HepG2 (cell line): ENCODE measurements around the gene MUC22. TPM values are rescaled to one million over a fixed set of nuclear protein-coding genes. Genes with fewer than 3 reads are reported as not detected.

ENCODE experiments used
- ATAC-seq: fragments of 200-7000 bp; cut with Tn5 transposase; 3 replicates; pipeline ENCODE4 v1.9.1; 2020; ENCODE audit warnings: mild to moderate bottlenecking, moderate library complexity
- BruUV-seq: library from RNA; stranded (reverse); fragments of 400-500 nt; replicated peaks from 2 replicates; lab custom pipeline; 2021; lab: Mats Ljungman, UMichigan
- CTCF ChIA-PET: fragments of 300-600 bp; formaldehyde crosslinking; extraction: SDS; loops from one replicate; lab custom pipeline; 2021; ENCODE audit warnings: low total read pairs, inconsistent platforms, low intra/inter-chr PET ratio; lab: Yijun Ruan, JAX
- POLR2A ChIA-PET: fragments of 350-600 bp; sonication (Branson Sonifier 250); formaldehyde crosslinking; loops from one replicate; lab custom pipeline; 2020; ENCODE audit warnings: antibody characterized with exemption, inconsistent platforms; lab: Yijun Ruan, JAX
- DNase-seq: peaks from one replicate; pipeline ENCODE4 v3.0.0-alpha.2; 2015; ENCODE audit warnings: low spot score
- FAIRE-seq: peaks from 3 replicates; lab custom pipeline; 2011; peaks lifted over from hg19 to GRCh38; lab: Jason Lieb, UNC
- H2AFZ ChIP-seq: one replicate; pipeline ENCODE4 v1.6.1; 2011; ENCODE audit warnings: low read length, inconsistent platforms
- H3K27ac ChIP-seq: fragments of 300-600 bp; 3 replicates; pipeline ENCODE4 v1.8.0; 2011; ENCODE audit warnings: mixed run types, mild to moderate bottlenecking, mixed read lengths, low read length, inconsistent platforms; ENCODE audit not compliant: insufficient read depth; ENCODE audit errors: extremely low read length
- H3K27me3 ChIP-seq, 2 experiments: fragments of 200-600 bp in 1 of 2; 2 replicates in 1 of 2; 3 replicates in 1 of 2; pipeline versions ENCODE4 v1.6.0 to v1.8.0; 2011; ENCODE audit warnings: low read length in 2 of 2, mild to moderate bottlenecking in 2 of 2, moderate library complexity in 2 of 2, inconsistent platforms in 1 of 2; ENCODE audit not compliant: insufficient read depth in 2 of 2, control insufficient read depth in 1 of 2
- H3K36me3 ChIP-seq, 2 experiments: fragments of 200-600 bp in 1 of 2; replicated peaks in 1 of 2; 2 replicates in 1 of 2; 3 replicates in 1 of 2; pipeline versions ENCODE4 v1.5.1 to v1.8.0; 2011; ENCODE audit warnings: low read length in 2 of 2, inconsistent platforms in 1 of 2; ENCODE audit not compliant: insufficient read depth in 2 of 2, control insufficient read depth in 1 of 2
- H3K4me1 ChIP-seq: 2 replicates; pipeline ENCODE4 v1.5.1; 2012; ENCODE audit warnings: low read length, inconsistent platforms; ENCODE audit not compliant: insufficient read depth
- H3K4me2 ChIP-seq: 2 replicates; pipeline ENCODE4 v1.6.0; 2011; ENCODE audit warnings: low read depth, low read length, inconsistent platforms
- H3K4me3 ChIP-seq, 3 experiments: fragments of 200-600 bp in 1 of 3; sonication (generic), shearing (Covaris generic) in 1 of 3; replicated peaks in 1 of 3; 2 replicates each; pipeline ENCODE4 v1.5.1; 2011 to 2016; ENCODE audit warnings: low read length in 3 of 3, inconsistent platforms in 2 of 3, low read depth in 2 of 3, mild to moderate bottlenecking in 2 of 3, control low read depth in 1 of 3, mixed read lengths in 1 of 3; ENCODE audit not compliant: insufficient read depth in 1 of 3
- H3K79me2 ChIP-seq: one replicate; pipeline ENCODE4 v1.6.1; 2011; ENCODE audit warnings: low read length, inconsistent platforms; ENCODE audit not compliant: insufficient read depth
- H3K9ac ChIP-seq: 2 replicates; pipeline ENCODE4 v1.6.0; 2011; ENCODE audit warnings: mild to moderate bottlenecking, low read depth, low read length, inconsistent platforms; ENCODE audit not compliant: insufficient read depth
- H3K9me3 ChIP-seq: 2 replicates; pipeline ENCODE4 v1.5.1; 2012; ENCODE audit warnings: mild to moderate bottlenecking, low read length
- H4K20me1 ChIP-seq: 2 replicates; pipeline ENCODE4 v1.6.0; 2011; ENCODE audit warnings: inconsistent platforms, mild to moderate bottlenecking, low read length, moderate library complexity; ENCODE audit not compliant: insufficient read depth
- NR1H2 ChIP-seq: sonication (generic); formaldehyde crosslinking; IDR thresholded peaks from 2 replicates; pipeline ENCODE4 v1.8.1; 2022; ENCODE audit warnings: low read depth, missing genetic modification reagents, borderline replicate concordance
- RFXANK ChIP-seq: IDR thresholded peaks from 2 replicates; pipeline ENCODE4 v1.6.1; 2016
- SOX13 ChIP-seq, 3 experiments: fragments of 450-650 bp in 1 of 3; sonication (generic) in 1 of 3; formaldehyde crosslinking in 1 of 3; IDR thresholded peaks in 2 of 3; conservative IDR thresholded peaks in 1 of 3; 2 replicates each; pipeline versions ENCODE4 v1.5.0 to v1.6.1; 2016 to 2020; ENCODE audit warnings: antibody characterized with exemption in 1 of 3, mild to moderate bottlenecking in 1 of 3, missing compliant biosample characterization in 1 of 3, missing genetic modification reagents in 1 of 3, moderate library complexity in 1 of 3
- ZBTB7B ChIP-seq: sonication (generic); formaldehyde crosslinking; IDR thresholded peaks from 2 replicates; pipeline ENCODE4 v1.4.0; 2020; ENCODE audit warnings: missing genetic modification reagents
- ZMYM4 ChIP-seq: sonication (generic); formaldehyde crosslinking; IDR thresholded peaks from 2 replicates; pipeline ENCODE4 v1.8.1; 2023; ENCODE audit warnings: mild to moderate bottlenecking, missing genetic modification reagents
- ZNF20 ChIP-seq: sonication (generic); formaldehyde crosslinking; IDR thresholded peaks from 2 replicates; pipeline ENCODE4 v1.4.0; 2020; ENCODE audit warnings: mild to moderate bottlenecking, moderate library complexity, missing genetic modification reagents
- ZNF207 ChIP-seq: fragments of 450-650 bp; IDR thresholded peaks from 2 replicates; pipeline ENCODE4 v1.6.1; 2016; ENCODE audit warnings: antibody characterized with exemption, borderline replicate concordance
- ZNF761 ChIP-seq: sonication (generic); formaldehyde crosslinking; conservative IDR thresholded peaks from 2 replicates; pipeline ENCODE4 v1.4.0; 2020; ENCODE audit warnings: mild to moderate bottlenecking, missing genetic modification reagents
- WGBS: methylation state at CpG from one replicate; pipeline ENCODE4 v1.1.6; 2017; ENCODE audit warnings: low lambda C conversion rate; 5-methylcytosine and 5-hydroxymethylcytosine counted together
- in situ Hi-C: cut with HindIII; loops from 2 replicates; pipeline ENCODE4 v1.10.0; 2017; ENCODE audit warnings: low pct_unique_long_range_greater_than_20kb; ENCODE audit not compliant: extremely low pct_ligation_motif_present
- intact Hi-C: fragments of 100-400 bp; cut with micrococcal nuclease; formaldehyde crosslinking; loops from one replicate; pipeline ENCODE4 v1.10.0; 2022; ENCODE audit not compliant: unreplicated experiment
- polyA plus RNA-seq, 8 experiments: library from polyadenylated mRNA; depleted of rRNA in 3 of 8; stranded (reverse) in 7 of 8; unstranded in 1 of 8; fragments of >200 nt; fragmentation: Illumina TruSeq in 4 of 8; extraction: Trizol in 4 of 8; gene quantifications; 2 replicates each; pipeline versions ENCODE4 v1.2.1 to v1.2.3, GENCODE V29; 2011 to 2016; ENCODE audit warnings: low read depth in 4 of 8, missing spikeins in 1 of 8, mixed read lengths in 1 of 8; ENCODE audit not compliant: insufficient read depth in 1 of 8
- total RNA-seq, 5 experiments: library from RNA; depleted of rRNA; stranded (reverse); fragments of >200 nt; fragmentation: Illumina TruSeq; extraction: Trizol; gene quantifications; 2 replicates each; pipeline ENCODE4 v1.2.3, GENCODE V29; 2016; ENCODE audit warnings: low read depth in 1 of 5
- TF ChIP-seq, protein P1 (sequence below): sonication (generic); formaldehyde crosslinking; IDR thresholded peaks from 2 replicates; pipeline ENCODE4 v1.4.0; 2020; ENCODE audit warnings: missing genetic modification reagents

MUC22 gene
- total and polyA plus RNA-seq, 2 of the 13 experiments (the other 11 are each of a cell fraction or from before 2014, with no cell fraction given) = not detected

GRCh38 chr6:31055441-31055840 lies 45.2 kb downstream of the MUC22 start:
- BruUV-seq = no TSS peak
- TF ChIP-seq ZNF20 (no peak), ZNF761 (no peak), NR1H2 (CRISPR knock-in tag) (no peak), RFXANK (CRISPR knock-in tag) (no peak), SOX13 (IDR thresholded peaks at IDR 0.05) (no peak), SOX13 (CRISPR knock-in tag; conservative IDR thresholded peaks at IDR 0.05 in 1 of 2, IDR thresholded peaks at IDR 0.05 in 1 of 2) (no peak), ZBTB7B (no peak), ZMYM4 (CRISPR knock-in tag) (no peak), ZNF207 (no peak)
- TF ChIP-seq, protein P1, sequence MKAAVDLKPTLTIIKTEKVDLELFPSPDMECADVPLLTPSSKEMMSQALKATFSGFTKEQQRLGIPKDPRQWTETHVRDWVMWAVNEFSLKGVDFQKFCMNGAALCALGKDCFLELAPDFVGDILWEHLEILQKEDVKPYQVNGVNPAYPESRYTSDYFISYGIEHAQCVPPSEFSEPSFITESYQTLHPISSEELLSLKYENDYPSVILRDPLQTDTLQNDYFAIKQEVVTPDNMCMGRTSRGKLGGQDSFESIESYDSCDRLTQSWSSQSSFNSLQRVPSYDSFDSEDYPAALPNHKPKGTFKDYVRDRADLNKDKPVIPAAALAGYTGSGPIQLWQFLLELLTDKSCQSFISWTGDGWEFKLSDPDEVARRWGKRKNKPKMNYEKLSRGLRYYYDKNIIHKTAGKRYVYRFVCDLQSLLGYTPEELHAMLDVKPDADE = no peak
- TF ChIP-seq, all 625 proteins: peak for 0
- WGBS = 24% methylated on average over 4 of the region's 4 CpGs
- H3K27me3 ChIP-seq = peaks cover 3 to 24% of the 10 kb centered on the region in 2 experiments; a peak in 3 of 5 replicates
- no peak for FAIRE-seq
- ChIA-PET CTCF (no interaction called here), POLR2A (no interaction called here)
- no peaks in the 10 kb centered on the region for H3K36me3 ChIP-seq
- H2AFZ ChIP-seq = no peak overlapping the region
- H3K4me2 ChIP-seq = no peak overlapping the region
- H3K9me3 ChIP-seq = no peaks in the 10 kb centered on the region
- H4K20me1 ChIP-seq = no peaks in the 10 kb centered on the region
- no peaks in the 10 kb centered on the region for H3K4me1 ChIP-seq
- intact Hi-C loops (no loop called here), in situ Hi-C loops (no loop called here)
- H3K4me3 ChIP-seq = no peak overlapping the region
- no peak for ATAC-seq
- H3K79me2 ChIP-seq = no peaks in the 10 kb centered on the region
- no peak for DNase-seq
- H3K9ac ChIP-seq = no peak overlapping the region
- no peak overlapping the region for H3K27ac ChIP-seq
